ENCODE results near the gene SGSM2.

Gene SGSM2

GRCh38 chr17:2398182-2398581, 60.9 kb downstream of the SGSM2 start:
- TF ChIP-seq, protein P1, sequence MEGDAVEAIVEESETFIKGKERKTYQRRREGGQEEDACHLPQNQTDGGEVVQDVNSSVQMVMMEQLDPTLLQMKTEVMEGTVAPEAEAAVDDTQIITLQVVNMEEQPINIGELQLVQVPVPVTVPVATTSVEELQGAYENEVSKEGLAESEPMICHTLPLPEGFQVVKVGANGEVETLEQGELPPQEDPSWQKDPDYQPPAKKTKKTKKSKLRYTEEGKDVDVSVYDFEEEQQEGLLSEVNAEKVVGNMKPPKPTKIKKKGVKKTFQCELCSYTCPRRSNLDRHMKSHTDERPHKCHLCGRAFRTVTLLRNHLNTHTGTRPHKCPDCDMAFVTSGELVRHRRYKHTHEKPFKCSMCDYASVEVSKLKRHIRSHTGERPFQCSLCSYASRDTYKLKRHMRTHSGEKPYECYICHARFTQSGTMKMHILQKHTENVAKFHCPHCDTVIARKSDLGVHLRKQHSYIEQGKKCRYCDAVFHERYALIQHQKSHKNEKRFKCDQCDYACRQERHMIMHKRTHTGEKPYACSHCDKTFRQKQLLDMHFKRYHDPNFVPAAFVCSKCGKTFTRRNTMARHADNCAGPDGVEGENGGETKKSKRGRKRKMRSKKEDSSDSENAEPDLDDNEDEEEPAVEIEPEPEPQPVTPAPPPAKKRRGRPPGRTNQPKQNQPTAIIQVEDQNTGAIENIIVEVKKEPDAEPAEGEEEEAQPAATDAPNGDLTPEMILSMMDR (IDR thresholded peaks at IDR 0.05; ENCODE audit: low read depth, low read length), result no peak

DNA sequence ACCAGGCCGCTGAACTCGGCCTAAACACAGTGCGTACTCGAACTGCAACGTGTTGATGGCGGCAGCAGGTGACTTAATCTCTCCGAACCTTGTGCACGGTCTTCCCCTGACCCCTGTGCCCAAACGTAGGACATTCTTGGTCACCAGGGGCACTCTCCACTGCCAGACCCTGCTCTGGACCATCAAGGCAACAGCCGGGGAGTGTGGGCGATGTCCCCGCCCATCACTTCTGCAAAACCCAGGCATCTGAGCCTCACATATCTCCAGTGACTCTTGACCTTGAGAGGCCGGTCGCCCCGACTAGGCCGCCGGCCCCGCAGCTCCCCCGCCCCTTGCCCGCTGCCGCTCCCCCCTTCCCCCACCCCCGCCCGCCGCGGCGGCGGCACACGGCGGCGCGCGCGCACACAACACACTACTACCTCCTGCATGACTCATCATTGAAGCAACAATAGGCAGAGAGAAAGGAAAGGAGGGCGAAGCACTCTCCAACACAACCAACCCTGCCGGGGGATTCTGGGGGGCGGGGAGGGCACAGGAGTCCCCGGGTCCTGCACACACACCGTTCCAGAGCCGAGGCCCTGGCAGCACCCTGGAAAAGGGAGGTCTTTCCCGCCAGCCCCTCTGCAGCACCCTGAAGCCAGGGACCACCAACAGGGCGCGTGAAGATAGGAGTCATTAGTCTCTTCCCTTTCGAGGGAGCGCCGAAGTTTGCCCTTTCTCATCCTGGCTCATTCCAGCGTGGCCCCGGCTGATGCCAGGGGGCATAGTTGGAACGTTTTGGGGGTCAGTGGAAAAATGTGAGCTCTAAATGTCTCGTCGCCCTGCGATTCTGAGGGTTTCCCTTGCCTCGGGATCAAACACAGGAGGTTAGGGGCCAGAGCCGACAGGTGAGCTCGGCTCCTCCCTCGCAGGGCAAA, 61.6 kb downstream of the SGSM2 start:
- TF ChIP-seq, protein P1 (IDR thresholded peaks at IDR 0.05; ENCODE audit: low read depth, low read length), result no peak
- DNase-seq (ENCODE audit: extremely low read depth, low read depth), result no peak

More at GRCh38 chr17:2398182-2398581, 60.9 kb downstream of the SGSM2 start:
- DNase-seq (ENCODE audit: extremely low read depth, low read depth), result no peak

DNA sequence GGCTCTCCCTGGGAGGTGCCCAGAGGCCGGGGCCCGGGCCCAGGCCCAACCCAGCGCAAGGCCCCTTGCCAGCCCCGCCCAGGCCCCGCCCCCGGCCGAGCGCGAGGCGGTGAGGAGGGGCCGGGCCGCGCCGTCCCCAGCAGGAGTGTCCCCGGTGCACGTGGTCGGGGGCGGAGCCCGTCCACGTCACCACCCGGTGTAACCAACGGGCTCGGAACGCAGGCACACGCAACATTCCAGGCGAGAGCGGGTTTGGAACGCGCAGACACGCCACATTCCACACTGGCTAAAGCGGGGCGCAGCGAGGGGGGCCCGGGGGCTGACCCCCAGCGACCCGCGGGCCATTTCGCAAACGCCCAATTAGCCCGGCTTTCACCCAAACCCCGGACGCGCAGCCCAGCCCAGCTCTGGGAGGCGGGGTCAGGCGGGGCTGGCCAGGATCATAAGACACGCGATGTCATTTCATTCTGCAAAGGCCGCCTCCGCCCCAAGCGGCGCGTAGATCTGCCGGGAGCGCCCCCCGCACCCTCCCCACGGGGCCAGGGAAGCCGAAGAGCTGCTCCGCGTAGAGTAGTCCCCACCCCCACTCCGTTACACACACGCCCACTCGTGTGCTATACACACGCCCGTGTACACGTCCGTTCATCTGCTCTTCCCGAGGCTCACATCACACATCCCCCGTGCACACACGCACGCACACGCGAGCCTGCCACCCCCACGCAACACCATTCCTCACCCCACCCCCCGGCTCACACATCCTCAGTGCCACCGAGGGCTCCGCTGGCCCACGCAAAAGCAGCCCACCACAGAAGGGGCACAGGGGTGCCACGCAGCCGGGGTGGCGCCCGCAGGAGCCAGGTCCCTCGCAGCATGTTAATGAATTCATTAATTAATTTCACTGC, 62.5 kb downstream of the SGSM2 start:
- TF ChIP-seq, protein P1 (IDR thresholded peaks at IDR 0.05; ENCODE audit: low read depth, low read length), result peak; percentile 8; the same call in 1 of the 2 replicates
- DNase-seq (ENCODE audit: extremely low read depth, low read depth), result peak; percentile 97

GRCh38 chr17:2400474-2400866, 63.2 kb downstream of the SGSM2 start:
- DNase-seq (ENCODE audit: extremely low read depth, low read depth), result no peak
- TF ChIP-seq, protein P1 (IDR thresholded peaks at IDR 0.05; ENCODE audit: low read depth, low read length), result no peak

GRCh38 chr17:2400877-2401425, 63.6 kb downstream of the SGSM2 start, which contains the start of gene MNT:
Gene MNT (minus strand): TSS chr17:2401060. CDS start chr17:2400712, 348 bp downstream.
- TF ChIP-seq, protein P1 (IDR thresholded peaks at IDR 0.05; ENCODE audit: low read depth, low read length), result no peak
- peak; percentile 93 for DNase-seq (ENCODE audit: extremely low read depth, low read depth)

DNA sequence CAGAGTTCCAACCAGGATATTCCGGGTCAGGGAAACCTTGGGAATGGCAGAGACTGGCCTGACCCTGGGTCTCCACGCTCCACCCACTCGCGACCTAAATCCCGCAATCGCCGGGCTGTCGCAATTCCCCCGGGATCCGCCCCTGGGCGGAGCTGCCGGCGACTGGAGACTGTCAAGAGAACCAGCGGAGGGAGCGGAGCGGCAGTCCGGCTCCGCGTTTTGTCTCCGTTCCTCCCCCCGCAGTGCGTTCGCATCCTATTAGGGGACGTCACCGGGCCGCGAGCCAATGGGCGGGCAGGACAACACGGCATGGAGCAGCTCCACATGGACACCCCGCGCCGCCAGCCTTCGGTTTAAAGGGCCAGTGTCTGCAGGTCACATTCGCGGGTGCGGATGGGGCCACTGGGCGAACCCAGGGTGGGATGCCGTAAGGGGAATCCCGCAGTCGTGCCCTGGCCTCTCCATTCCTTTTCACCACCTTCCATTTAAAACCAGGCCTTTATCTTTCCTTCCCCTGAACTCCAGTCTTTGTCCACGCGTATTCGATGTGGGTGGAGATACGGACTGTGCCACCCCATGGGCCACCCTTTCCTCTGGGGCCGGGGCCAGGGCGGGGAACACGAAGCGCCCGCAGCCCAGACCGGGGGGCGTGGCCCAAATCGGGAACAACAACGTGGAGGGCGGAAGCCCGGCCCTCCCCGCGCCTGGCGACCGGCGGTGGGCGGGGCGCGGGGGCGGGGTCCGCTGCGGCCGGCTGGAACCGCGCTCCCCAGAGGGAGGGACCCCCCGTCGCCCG, 64.3 kb downstream of the SGSM2 start:
- peak; percentile 99 for DNase-seq (ENCODE audit: extremely low read depth, low read depth)

More for the DNA sequence above, 64.3 kb downstream of the SGSM2 start:
- TF ChIP-seq, protein P1 (IDR thresholded peaks at IDR 0.05; ENCODE audit: low read depth, low read length), result no peak
